Activated CD8-positive, alpha-beta memory T cell treated with anti-CD3 and anti-CD28 coated beads for 24 hours (primary cell): ENCODE measurements around the gene TAGLN2.

Experiments
- DNase-seq: peaks from one replicate; pipeline ENCODE4 v3.0.0-alpha.2; 2020

TAGLN2 gene

GRCh38 chr1:159935305-159935704 lies 10.0 kb upstream of the TAGLN2 start:
- no peak for DNase-seq

- no peak for DNase-seq
These were observed 9.1 kb upstream of the TAGLN2 start for GRCh38 chr1:159934136-159935039.

- DNase-seq: no peak
These were observed 8.0 kb upstream of the TAGLN2 start for GRCh38 chr1:159933347-159933746.

GRCh38 chr1:159932296-159933285 lies 7.3 kb upstream of the TAGLN2 start:
- DNase-seq: no peak

GRCh38 chr1:159931795-159932173 lies 6.5 kb upstream of the TAGLN2 start:
- no peak for DNase-seq

- no peak for DNase-seq
These were observed 5.9 kb upstream of the TAGLN2 start for GRCh38 chr1:159931101-159931794.

GRCh38 chr1:159930634-159931033 lies 5.3 kb upstream of the TAGLN2 start:
- no peak for DNase-seq

- no peak for DNase-seq
These were observed 4.9 kb upstream of the TAGLN2 start for GRCh38 chr1:159930216-159930615.

GRCh38 chr1:159929155-159930051 lies 4.1 kb upstream of the TAGLN2 start:
- no peak for DNase-seq

- DNase-seq: no peak
These were observed 3.3 kb upstream of the TAGLN2 start for GRCh38 chr1:159928491-159929050.

- no peak for DNase-seq
These were observed 2.6 kb upstream of the TAGLN2 start for GRCh38 chr1:159927849-159928431.

GRCh38 chr1:159927211-159927848 lies 2.0 kb upstream of the TAGLN2 start:
- DNase-seq: no peak

- no peak for DNase-seq
These were observed 392 bp upstream of the TAGLN2 start for GRCh38 chr1:159925719-159926078.

- peak; percentile 85 for DNase-seq
These were observed 1.1 kb downstream of the TAGLN2 start for GRCh38 chr1:159924025-159924790.

- peak; percentile 83 for DNase-seq
These were observed 1.9 kb downstream of the TAGLN2 start for GRCh38 chr1:159923203-159924024.

GRCh38 chr1:159922511-159923202 lies 2.6 kb downstream of the TAGLN2 start:
- no peak for DNase-seq

GRCh38 chr1:159921700-159922504 lies 3.4 kb downstream of the TAGLN2 start:
- no peak for DNase-seq
